ENCODE results near the gene BAD. TPM values are rescaled to one million over a fixed set of nuclear protein-coding genes. Genes with fewer than 3 reads are reported as not detected.

BAD gene
- polyA plus RNA-seq, 1 donor (not counting 4 experiments of a cell fraction or from before 2014, with no cell fraction given): 58.3 TPM

DNA sequence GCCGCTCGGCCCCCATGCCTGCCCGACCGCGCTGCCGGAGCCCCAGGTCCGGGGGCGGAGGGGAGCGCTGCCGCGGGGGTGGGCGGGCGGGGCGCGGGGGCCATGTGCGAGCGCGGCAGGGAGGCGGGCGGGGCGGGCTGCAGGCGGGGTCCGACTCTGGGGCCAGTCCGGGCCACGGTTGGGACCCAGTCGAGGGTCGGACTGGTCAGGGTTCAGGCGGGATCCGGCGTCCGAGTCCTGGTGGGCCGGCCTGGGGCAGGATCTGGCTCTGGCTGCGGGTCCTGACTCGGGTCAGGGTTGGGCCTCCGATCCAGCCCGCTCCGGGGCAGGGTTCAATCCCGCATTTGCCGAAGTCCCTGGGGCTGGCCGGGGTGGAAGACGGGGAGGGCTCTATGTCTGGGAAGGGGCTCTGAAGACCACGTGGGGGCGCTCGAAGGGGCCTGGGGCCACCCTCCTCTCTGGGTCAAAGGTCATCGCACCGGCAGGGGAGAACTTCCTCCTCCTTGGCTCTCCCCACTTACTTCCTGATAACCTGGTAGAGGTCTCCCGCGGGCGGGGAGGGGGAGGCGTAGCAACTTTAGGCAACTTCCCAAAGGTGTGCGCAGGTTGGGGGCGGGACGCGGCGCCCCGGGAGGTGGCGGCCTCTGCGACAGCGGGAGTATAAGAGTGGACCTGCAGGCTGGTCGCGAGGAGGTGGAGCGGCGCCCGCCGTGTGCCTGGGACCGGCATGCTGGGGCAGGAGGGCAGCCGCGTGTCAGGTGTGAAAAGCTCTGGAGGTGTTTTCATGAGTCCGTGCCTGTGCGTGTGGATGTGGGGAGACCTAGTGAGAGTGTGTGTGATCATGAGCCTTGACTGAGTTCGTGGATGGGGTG lies 21.5 kb upstream of the BAD start:
- Histone ChIP-seq H3K9me3 (ENCODE audit: control insufficient read depth, low read depth, low read length) (no peaks in the 10 kb centered on the region), H2AFZ (ENCODE audit: control insufficient read depth, low read length) (peak overlapping the region; percentile 19), H3K79me2 (ENCODE audit: control insufficient read depth, insufficient read depth, low read length) (peaks cover 19% of the 10 kb centered on the region), H3K4me3 (ENCODE audit: control insufficient read depth in 2 of 3, extremely low read depth in 1 of 3, insufficient read depth in 2 of 3, low read depth in 1 of 3, low read length in 3 of 3) (peak overlapping the region; percentile 78 to 86 (median 83)), H3K36me3 (ENCODE audit: control insufficient read depth in 2 of 2, extremely low read depth in 1 of 2, insufficient read depth in 2 of 2, low read length in 2 of 2) (no peaks in the 10 kb centered on the region), H3K27ac (ENCODE audit: control insufficient read depth, insufficient read depth, low read length) (peak overlapping the region; percentile 54), H3K4me2 (ENCODE audit: control insufficient read depth, extremely low read depth, insufficient read depth, low read depth, low read length) (peak overlapping the region; percentile 97), H3K9me1 (ENCODE audit: control insufficient read depth, extremely low read depth, insufficient read depth, low read length) (no peaks in the 10 kb centered on the region), H3K27me3 (ENCODE audit: control insufficient read depth, extremely low read depth, insufficient read depth, low read length) (peaks cover under 1% of the 10 kb centered on the region), H3K9ac (ENCODE audit: control insufficient read depth, extremely low read depth, insufficient read depth, low read length) (peak overlapping the region; percentile 80), H4K20me1 (ENCODE audit: control insufficient read depth, extremely low read depth, insufficient read depth, low read length) (peaks cover under 1% of the 10 kb centered on the region), H3K4me1 (ENCODE audit: control insufficient read depth, extremely low read depth, insufficient read depth, low read length) (peaks cover 21% of the 10 kb centered on the region)
- DNase-seq (ENCODE audit: low read depth, low spot score) (no peak), FAIRE-seq (no peak)
- dilution Hi-C loops (cut with MboI; ENCODE audit: extremely low pct_ligation_motif_present, low sequenced_read_pairs): no loop called here
- no peak for TF ChIP-seq EZH2 (IDR thresholded peaks at IDR 0.05; ENCODE audit: low read length)
- TF ChIP-seq, protein P1, sequence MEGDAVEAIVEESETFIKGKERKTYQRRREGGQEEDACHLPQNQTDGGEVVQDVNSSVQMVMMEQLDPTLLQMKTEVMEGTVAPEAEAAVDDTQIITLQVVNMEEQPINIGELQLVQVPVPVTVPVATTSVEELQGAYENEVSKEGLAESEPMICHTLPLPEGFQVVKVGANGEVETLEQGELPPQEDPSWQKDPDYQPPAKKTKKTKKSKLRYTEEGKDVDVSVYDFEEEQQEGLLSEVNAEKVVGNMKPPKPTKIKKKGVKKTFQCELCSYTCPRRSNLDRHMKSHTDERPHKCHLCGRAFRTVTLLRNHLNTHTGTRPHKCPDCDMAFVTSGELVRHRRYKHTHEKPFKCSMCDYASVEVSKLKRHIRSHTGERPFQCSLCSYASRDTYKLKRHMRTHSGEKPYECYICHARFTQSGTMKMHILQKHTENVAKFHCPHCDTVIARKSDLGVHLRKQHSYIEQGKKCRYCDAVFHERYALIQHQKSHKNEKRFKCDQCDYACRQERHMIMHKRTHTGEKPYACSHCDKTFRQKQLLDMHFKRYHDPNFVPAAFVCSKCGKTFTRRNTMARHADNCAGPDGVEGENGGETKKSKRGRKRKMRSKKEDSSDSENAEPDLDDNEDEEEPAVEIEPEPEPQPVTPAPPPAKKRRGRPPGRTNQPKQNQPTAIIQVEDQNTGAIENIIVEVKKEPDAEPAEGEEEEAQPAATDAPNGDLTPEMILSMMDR (optimal IDR thresholded peaks at IDR 0.05 in 1 of 3, IDR thresholded peaks at IDR 0.05 in 1 of 3, conservative IDR thresholded peaks at IDR 0.05 in 1 of 3; ENCODE audit: extremely low read depth in 1 of 3, insufficient read depth in 2 of 3, low read length in 3 of 3): peak; percentile 9 to 35 (median 13)

- FAIRE-seq (no peak), DNase-seq (ENCODE audit: low read depth, low spot score) (peak; percentile 90)
- peak within 1 kb of the TSS; percentile 80 for H3K9ac ChIP-seq (ENCODE audit: control insufficient read depth, extremely low read depth, insufficient read depth, low read length)
- no peaks in the 10 kb centered on the region for H3K36me3 ChIP-seq (ENCODE audit: control insufficient read depth in 2 of 2, extremely low read depth in 1 of 2, insufficient read depth in 2 of 2, low read length in 2 of 2)
- peak within 1 kb of the TSS; percentile 42 for H2AFZ ChIP-seq (ENCODE audit: control insufficient read depth, low read length)
- peak within 1 kb of the TSS; percentile 78 to 86 (median 83) for H3K4me3 ChIP-seq (ENCODE audit: control insufficient read depth in 2 of 3, extremely low read depth in 1 of 3, insufficient read depth in 2 of 3, low read depth in 1 of 3, low read length in 3 of 3)
- H3K9me3 ChIP-seq (ENCODE audit: control insufficient read depth, low read depth, low read length): no peaks in the 10 kb centered on the region
- no peaks in the 10 kb centered on the region for H4K20me1 ChIP-seq (ENCODE audit: control insufficient read depth, extremely low read depth, insufficient read depth, low read length)
- TF ChIP-seq, protein P1 (optimal IDR thresholded peaks at IDR 0.05 in 1 of 3, IDR thresholded peaks at IDR 0.05 in 1 of 3, conservative IDR thresholded peaks at IDR 0.05 in 1 of 3; ENCODE audit: extremely low read depth in 1 of 3, insufficient read depth in 2 of 3, low read length in 3 of 3): no peak
- no peak for TF ChIP-seq EZH2 (IDR thresholded peaks at IDR 0.05; ENCODE audit: low read length)
- H3K27me3 ChIP-seq (ENCODE audit: control insufficient read depth, extremely low read depth, insufficient read depth, low read length): peaks cover 8% of the 10 kb centered on the region
- H3K4me1 ChIP-seq (ENCODE audit: control insufficient read depth, extremely low read depth, insufficient read depth, low read length): peaks cover 24% of the 10 kb centered on the region
- peaks cover 19% of the 10 kb centered on the region for H3K79me2 ChIP-seq (ENCODE audit: control insufficient read depth, insufficient read depth, low read length)
- H3K27ac ChIP-seq (ENCODE audit: control insufficient read depth, insufficient read depth, low read length): peak within 1 kb of the TSS; percentile 85
- H3K9me1 ChIP-seq (ENCODE audit: control insufficient read depth, extremely low read depth, insufficient read depth, low read length): no peaks in the 10 kb centered on the region
- peak within 1 kb of the TSS; percentile 97 for H3K4me2 ChIP-seq (ENCODE audit: control insufficient read depth, extremely low read depth, insufficient read depth, low read depth, low read length)
- dilution Hi-C loops (cut with MboI; ENCODE audit: extremely low pct_ligation_motif_present, low sequenced_read_pairs): no loop called here
These were observed 20.7 kb upstream of the BAD start, which contains the start of gene ESRRA for GRCh38 chr11:64305075-64305690. Gene ESRRA (plus strand): TSS chr11:64305524. CDS start chr11:64307180, 1,656 bp downstream.

Data from keratinocyte (primary cell).